PFSK-1 (cell line): ENCODE measurements around the gene CMIP.

ENCODE experiments used
- FOXP2 ChIP-seq: optimal IDR thresholded peaks from 2 replicates; pipeline ENCODE3; 2011; ENCODE audit warnings: borderline replicate concordance, control low read depth, inconsistent platforms; ENCODE audit not compliant: insufficient read depth; ENCODE audit errors: extremely low read length, extremely low read depth
- POLR2AphosphoS5 ChIP-seq: IDR thresholded peaks from 2 replicates; pipeline ENCODE4 v1.6.1; 2012; ENCODE audit warnings: low read depth, mild to moderate bottlenecking, control low read depth, low read length, moderate library complexity
- REST ChIP-seq, 2 experiments: IDR thresholded peaks; 2 replicates each; pipeline versions ENCODE4 v1.6.1 to v1.8.0; 2011 to 2012; ENCODE audit warnings: low read depth in 2 of 2, low read length in 2 of 2, control low read depth in 1 of 2, inconsistent platforms in 1 of 2, mild to moderate bottlenecking in 1 of 2, moderate library complexity in 1 of 2; ENCODE audit not compliant: insufficient read depth in 1 of 2
- TAF1 ChIP-seq: IDR thresholded peaks from 2 replicates; pipeline ENCODE4 v1.6.1; 2012; ENCODE audit warnings: low read length, control low read depth, borderline replicate concordance; ENCODE audit not compliant: insufficient read depth

- TF ChIP-seq REST (IDR thresholded peaks at IDR 0.05; ENCODE audit: insufficient read depth in 1 of 2, low read depth in 2 of 2, low read length in 2 of 2) (no peak), POLR2AphosphoS5 (no peak), FOXP2 (no peak), TAF1 (no peak)
These were observed 41.4 kb upstream of the CMIP start for GRCh38 chr16:81403208-81403600.
